T-helper 1 cell treated with Interleukin-12 subunit alpha and Interleukin-12 subunit beta and Interleukin-4 antibody, amounts not matched to agents 30 μg/mL and 1 μg/mL, for 36 hours (primary cell): Measurements from ENCODE around the gene CTNNA2.

Experiments used
- H3K27ac Mint-ChIP-seq: one replicate; pipeline ENCODE4 v1.8.0; 2021; ENCODE audit warnings: mild to moderate bottlenecking, mixed read lengths
- H3K27me3 Mint-ChIP-seq: one replicate; pipeline ENCODE4 v1.8.0; 2021; ENCODE audit warnings: low read depth, mixed read lengths
- H3K36me3 Mint-ChIP-seq: one replicate; pipeline ENCODE4 v1.8.0; 2021; ENCODE audit warnings: low read depth, mixed read lengths
- H3K4me1 Mint-ChIP-seq: one replicate; pipeline ENCODE4 v1.8.0; 2021; ENCODE audit warnings: low read depth, mixed read lengths
- H3K4me3 Mint-ChIP-seq: one replicate; pipeline ENCODE4 v1.8.0; 2021; ENCODE audit warnings: mild to moderate bottlenecking, moderate library complexity, mixed read lengths
- H3K9me3 Mint-ChIP-seq: one replicate; pipeline ENCODE4 v1.8.0; 2021; ENCODE audit warnings: mixed read lengths

Gene CTNNA2

GRCh38 chr2:80153768-80154167 lies 640.9 kb downstream of the CTNNA2 start:
- Mint-ChIP-seq H3K4me1 (no peaks in the 10 kb centered on the region), H3K27me3 (no peaks in the 10 kb centered on the region), H3K27ac (no peak overlapping the region), H3K9me3 (no peaks in the 10 kb centered on the region), H3K4me3 (no peak overlapping the region), H3K36me3 (no peaks in the 10 kb centered on the region)

GRCh38 chr2:80154231-80154915 lies 641.5 kb downstream of the CTNNA2 start:
- no peak overlapping the region for H3K4me3 Mint-ChIP-seq

DNA sequence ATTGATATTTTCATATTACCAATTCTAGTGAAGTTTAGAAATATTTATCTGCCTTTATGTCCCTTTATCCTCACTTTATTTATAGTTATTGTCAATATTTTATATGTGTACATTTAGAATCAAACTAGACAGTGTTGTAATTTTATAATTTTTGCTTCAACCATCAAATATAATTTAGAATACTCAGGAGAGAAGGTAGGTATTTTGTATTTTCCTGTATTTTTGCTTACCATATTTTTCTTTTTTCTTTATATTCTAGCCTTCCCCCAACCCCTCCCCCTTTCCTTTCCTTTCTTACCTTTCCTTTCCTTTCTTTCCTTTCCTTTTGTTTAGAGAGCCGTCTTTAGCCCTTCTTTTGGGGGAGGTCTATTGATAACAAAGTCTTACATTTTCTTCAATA lies 651.5 kb downstream of the CTNNA2 start:
- no peaks in the 10 kb centered on the region for H3K27me3 Mint-ChIP-seq
- H3K27ac Mint-ChIP-seq: no peak overlapping the region
- no peaks in the 10 kb centered on the region for H3K4me1 Mint-ChIP-seq
- no peak overlapping the region for H3K4me3 Mint-ChIP-seq
- peaks cover 6% of the 10 kb centered on the region for H3K9me3 Mint-ChIP-seq
- no peaks in the 10 kb centered on the region for H3K36me3 Mint-ChIP-seq

More at GRCh38 chr2:80154231-80154915, 641.5 kb downstream of the CTNNA2 start:
- Mint-ChIP-seq H3K36me3 (no peaks in the 10 kb centered on the region), H3K27ac (no peak overlapping the region), H3K27me3 (no peaks in the 10 kb centered on the region), H3K9me3 (no peaks in the 10 kb centered on the region), H3K4me1 (no peaks in the 10 kb centered on the region)

GRCh38 chr2:80166483-80167171 lies 653.8 kb downstream of the CTNNA2 start:
- Mint-ChIP-seq H3K9me3 (peaks cover 8% of the 10 kb centered on the region), H3K4me3 (no peak overlapping the region), H3K27me3 (no peaks in the 10 kb centered on the region), H3K36me3 (no peaks in the 10 kb centered on the region), H3K27ac (no peak overlapping the region), H3K4me1 (no peaks in the 10 kb centered on the region)

- no peaks in the 10 kb centered on the region for H3K4me1 Mint-ChIP-seq
- no peaks in the 10 kb centered on the region for H3K36me3 Mint-ChIP-seq
- H3K27me3 Mint-ChIP-seq: no peaks in the 10 kb centered on the region
- no peak overlapping the region for H3K4me3 Mint-ChIP-seq
- H3K9me3 Mint-ChIP-seq: peaks cover 10% of the 10 kb centered on the region
- no peak overlapping the region for H3K27ac Mint-ChIP-seq
Measured at GRCh38 chr2:80167284-80167808, 654.5 kb downstream of the CTNNA2 start.

DNA sequence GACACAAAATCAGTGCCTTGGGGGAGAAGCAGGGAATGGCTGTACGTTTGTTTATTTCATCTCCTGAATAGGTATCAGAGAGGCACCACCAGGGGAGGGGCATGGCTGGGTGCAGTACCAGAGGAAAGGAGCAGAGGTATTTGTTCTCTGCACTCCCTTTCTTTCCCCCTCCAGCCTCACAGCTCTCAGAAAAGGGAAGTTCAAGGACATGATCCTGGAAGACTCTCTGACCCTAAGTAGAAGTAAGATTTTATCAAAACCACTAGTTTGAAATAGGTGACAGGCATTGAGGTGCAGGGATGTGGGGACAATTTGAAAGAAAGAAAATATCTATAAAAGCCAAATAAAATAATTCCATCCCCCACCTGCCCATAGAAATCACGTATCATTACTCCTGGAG lies 655.2 kb downstream of the CTNNA2 start:
- peaks cover 8% of the 10 kb centered on the region for H3K9me3 Mint-ChIP-seq
- no peak overlapping the region for H3K4me3 Mint-ChIP-seq
- no peaks in the 10 kb centered on the region for H3K27me3 Mint-ChIP-seq
- no peak overlapping the region for H3K27ac Mint-ChIP-seq
- H3K4me1 Mint-ChIP-seq: no peaks in the 10 kb centered on the region
- no peaks in the 10 kb centered on the region for H3K36me3 Mint-ChIP-seq

DNA sequence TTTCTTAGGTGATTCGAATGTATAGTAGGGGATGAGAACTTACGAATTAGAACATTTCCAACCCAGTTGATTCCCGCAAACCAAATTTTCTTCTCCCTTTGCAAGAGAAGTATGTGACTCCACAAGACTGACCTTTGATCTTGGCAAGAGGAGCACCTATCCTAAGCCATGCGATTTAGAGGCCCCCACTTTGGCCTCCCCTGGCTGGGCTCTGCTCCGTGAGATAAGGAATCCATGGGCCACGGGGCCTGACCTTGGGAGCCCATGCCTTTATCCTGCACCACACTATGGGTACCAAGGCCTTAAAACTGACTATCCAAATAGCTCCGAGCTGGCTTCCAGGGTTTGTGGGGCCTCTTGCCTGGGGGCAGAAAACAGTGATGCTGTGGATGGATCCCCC lies 656.0 kb downstream of the CTNNA2 start:
- Mint-ChIP-seq H3K36me3 (no peaks in the 10 kb centered on the region), H3K4me3 (no peak overlapping the region), H3K4me1 (no peaks in the 10 kb centered on the region), H3K9me3 (peaks cover 8% of the 10 kb centered on the region), H3K27me3 (no peaks in the 10 kb centered on the region), H3K27ac (no peak overlapping the region)

GRCh38 chr2:80169811-80170594 lies 657.2 kb downstream of the CTNNA2 start:
- no peaks in the 10 kb centered on the region for H3K4me1 Mint-ChIP-seq
- no peaks in the 10 kb centered on the region for H3K27me3 Mint-ChIP-seq
- H3K36me3 Mint-ChIP-seq: no peaks in the 10 kb centered on the region
- peaks cover 13% of the 10 kb centered on the region for H3K9me3 Mint-ChIP-seq
- H3K27ac Mint-ChIP-seq: no peak overlapping the region
- no peak overlapping the region for H3K4me3 Mint-ChIP-seq

DNA sequence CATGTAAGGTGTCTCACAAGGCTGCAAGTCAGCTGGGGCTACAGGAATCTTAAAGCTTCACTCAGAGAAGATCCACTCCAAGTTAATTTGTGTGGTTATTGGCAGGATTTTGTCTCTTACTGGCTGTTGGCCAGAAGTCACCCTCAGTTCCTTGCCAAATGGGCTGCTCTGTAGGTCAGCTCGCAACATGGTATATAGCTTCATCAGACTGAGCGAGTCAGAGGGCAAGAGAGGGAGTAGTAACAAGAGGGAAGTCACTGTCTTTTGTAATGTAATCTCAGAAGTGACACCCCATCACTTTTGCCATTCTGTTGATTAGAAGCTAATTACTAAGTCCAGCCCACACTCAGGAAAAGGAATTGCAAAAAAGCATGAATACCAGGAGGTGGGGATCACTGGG lies 672.2 kb downstream of the CTNNA2 start:
- no peaks in the 10 kb centered on the region for H3K27me3 Mint-ChIP-seq
- H3K36me3 Mint-ChIP-seq: no peaks in the 10 kb centered on the region
- no peak overlapping the region for H3K27ac Mint-ChIP-seq
- peaks cover 13% of the 10 kb centered on the region for H3K9me3 Mint-ChIP-seq
- no peaks in the 10 kb centered on the region for H3K4me1 Mint-ChIP-seq
- no peak overlapping the region for H3K4me3 Mint-ChIP-seq

GRCh38 chr2:80186262-80186661 lies 673.4 kb downstream of the CTNNA2 start:
- Mint-ChIP-seq H3K4me3 (no peak overlapping the region), H3K27ac (no peak overlapping the region), H3K9me3 (peaks cover 5% of the 10 kb centered on the region), H3K36me3 (no peaks in the 10 kb centered on the region), H3K27me3 (no peaks in the 10 kb centered on the region), H3K4me1 (no peaks in the 10 kb centered on the region)

GRCh38 chr2:80187156-80187555 lies 674.3 kb downstream of the CTNNA2 start:
- Mint-ChIP-seq H3K9me3 (peaks cover 3% of the 10 kb centered on the region), H3K27me3 (no peaks in the 10 kb centered on the region), H3K4me3 (no peak overlapping the region), H3K36me3 (no peaks in the 10 kb centered on the region), H3K27ac (no peak overlapping the region), H3K4me1 (no peaks in the 10 kb centered on the region)

- H3K4me1 Mint-ChIP-seq: no peaks in the 10 kb centered on the region
- H3K27ac Mint-ChIP-seq: no peak overlapping the region
- no peak overlapping the region for H3K4me3 Mint-ChIP-seq
- H3K27me3 Mint-ChIP-seq: no peaks in the 10 kb centered on the region
- H3K36me3 Mint-ChIP-seq: no peaks in the 10 kb centered on the region
- peaks cover 3% of the 10 kb centered on the region for H3K9me3 Mint-ChIP-seq
Measured at GRCh38 chr2:80190166-80190565, 677.3 kb downstream of the CTNNA2 start.

- peaks cover 3% of the 10 kb centered on the region for H3K9me3 Mint-ChIP-seq
- no peaks in the 10 kb centered on the region for H3K36me3 Mint-ChIP-seq
- no peak overlapping the region for H3K4me3 Mint-ChIP-seq
- no peaks in the 10 kb centered on the region for H3K27me3 Mint-ChIP-seq
- H3K27ac Mint-ChIP-seq: no peak overlapping the region
- no peaks in the 10 kb centered on the region for H3K4me1 Mint-ChIP-seq
Measured at GRCh38 chr2:80193566-80193965, 680.7 kb downstream of the CTNNA2 start.

DNA sequence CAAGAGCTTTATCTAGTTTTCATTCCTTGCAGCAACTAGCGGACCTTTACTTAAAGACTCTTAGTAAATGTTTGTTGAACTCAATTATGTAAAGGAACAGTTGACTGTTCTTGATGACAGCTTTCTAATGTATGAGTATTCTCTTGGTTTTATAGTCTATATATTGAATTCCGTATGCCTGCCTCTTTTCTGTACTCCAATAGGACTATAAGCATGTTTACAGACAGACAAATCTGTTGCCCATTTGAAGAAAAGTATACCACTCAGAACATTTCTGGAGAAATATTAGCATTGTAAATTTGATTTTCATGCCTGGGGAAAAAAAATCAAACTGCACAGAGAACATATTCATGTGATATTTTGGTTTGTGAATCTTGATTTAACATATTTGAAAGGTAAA lies 682.2 kb downstream of the CTNNA2 start:
- no peaks in the 10 kb centered on the region for H3K36me3 Mint-ChIP-seq
- H3K27ac Mint-ChIP-seq: no peak overlapping the region
- H3K4me3 Mint-ChIP-seq: no peak overlapping the region
- no peaks in the 10 kb centered on the region for H3K27me3 Mint-ChIP-seq
- H3K9me3 Mint-ChIP-seq: no peaks in the 10 kb centered on the region
- no peaks in the 10 kb centered on the region for H3K4me1 Mint-ChIP-seq

DNA sequence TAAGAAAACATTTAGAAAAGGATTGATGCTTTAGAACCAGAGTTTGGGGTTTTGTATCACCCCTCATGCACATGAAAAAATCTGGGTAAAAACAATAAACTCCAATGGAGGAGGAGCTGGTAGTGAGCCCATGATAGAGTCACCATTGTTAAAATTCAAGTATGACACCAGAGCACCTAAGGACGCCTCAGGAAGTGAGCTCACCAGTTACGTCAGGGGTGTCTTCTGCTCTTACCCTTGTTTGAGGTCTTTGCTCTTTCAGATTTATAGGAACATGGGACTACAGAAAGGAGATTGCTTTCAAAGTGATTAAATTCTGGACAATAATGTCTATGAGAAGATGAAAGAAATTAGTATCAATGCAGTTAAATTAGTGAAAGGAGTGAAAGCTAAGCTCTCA lies 685.2 kb downstream of the CTNNA2 start:
- H3K9me3 Mint-ChIP-seq: peaks cover 8% of the 10 kb centered on the region
- no peak overlapping the region for H3K4me3 Mint-ChIP-seq
- no peaks in the 10 kb centered on the region for H3K36me3 Mint-ChIP-seq
- H3K4me1 Mint-ChIP-seq: no peaks in the 10 kb centered on the region
- no peaks in the 10 kb centered on the region for H3K27me3 Mint-ChIP-seq
- H3K27ac Mint-ChIP-seq: no peak overlapping the region
